ENCODE measurements around the gene BNIP3.
"Not testable (repeated sequence)": the region's sequence is repeated elsewhere in the genome, so short reads cannot be mapped to it uniquely, and the experiment has no call there.

Gene BNIP3

GRCh38 chr10:131955591-131956340, 26.0 kb downstream of the BNIP3 start:
- TF ChIP-seq CTCF (IDR thresholded peaks at IDR 0.05; ENCODE audit: insufficient read depth, low read depth, low read length, missing control alignments) = no peak
- no peak overlapping the region for H3K4me3 ChIP-seq (ENCODE audit: low read depth, low read length)
- DNase-seq (ENCODE audit: low read depth) = no peak

- TF ChIP-seq CTCF (IDR thresholded peaks at IDR 0.05; ENCODE audit: insufficient read depth, low read depth, low read length, missing control alignments) = no peak
- DNase-seq (ENCODE audit: low read depth) = no peak
- no peak overlapping the region for H3K4me3 ChIP-seq (ENCODE audit: low read depth, low read length)
These were observed 27.3 kb downstream of the BNIP3 start for GRCh38 chr10:131954356-131954965.

GRCh38 chr10:131949908-131950307, 31.8 kb downstream of the BNIP3 start:
- H3K4me3 ChIP-seq (ENCODE audit: low read depth, low read length) = not testable (repeated sequence)

GRCh38 chr10:131949041-131949862, 32.5 kb downstream of the BNIP3 start:
- TF ChIP-seq CTCF (IDR thresholded peaks at IDR 0.05; ENCODE audit: insufficient read depth, low read depth, low read length, missing control alignments) = no peak
- no peak for DNase-seq (ENCODE audit: low read depth)
- no peak overlapping the region for H3K4me3 ChIP-seq (ENCODE audit: low read depth, low read length)

More at GRCh38 chr10:131949908-131950307, 31.8 kb downstream of the BNIP3 start:
- not testable (repeated sequence) for DNase-seq (ENCODE audit: low read depth)

GRCh38 chr10:131948501-131948900, 33.2 kb downstream of the BNIP3 start:
- no peak for DNase-seq (ENCODE audit: low read depth)
- no peak overlapping the region for H3K4me3 ChIP-seq (ENCODE audit: low read depth, low read length)
- TF ChIP-seq CTCF (IDR thresholded peaks at IDR 0.05; ENCODE audit: insufficient read depth, low read depth, low read length, missing control alignments) = no peak

- no peak for TF ChIP-seq CTCF (IDR thresholded peaks at IDR 0.05; ENCODE audit: insufficient read depth, low read depth, low read length, missing control alignments)
- DNase-seq (ENCODE audit: low read depth) = no peak
- H3K4me3 ChIP-seq (ENCODE audit: low read depth, low read length) = no peak overlapping the region
These were observed 33.9 kb downstream of the BNIP3 start for GRCh38 chr10:131947631-131948347.
